ENCODE results near the gene EDDM13. TPM values are rescaled to one million over a fixed set of nuclear protein-coding genes. Genes with fewer than 3 reads are reported as not detected.

EDDM13 gene
- total RNA-seq, 3 donors from 2014 or later (not counting 1 experiment from before 2014, with no cell fraction given) = 1.5 to 3.1 (median 2.6) TPM

- no peaks in the 10 kb centered on the region for H3K9me3 Mint-ChIP-seq
- H3K4me3 Mint-ChIP-seq = no peak overlapping the region
- 95% methylated on average over 4 of the region's 5 CpGs for WGBS (ENCODE audit: insufficient coverage)
- Histone ChIP-seq H3K27me3 (ENCODE audit: control insufficient read depth, insufficient read depth, low read length) (no peaks in the 10 kb centered on the region), H3K4me3 (ENCODE audit: low read length) (no peak overlapping the region), H3K27ac (ENCODE audit: low read length) (no peak overlapping the region), H3K36me3 (ENCODE audit: control insufficient read depth, insufficient read depth, low read length) (no peaks in the 10 kb centered on the region), H3K4me1 (ENCODE audit: control insufficient read depth, insufficient read depth, low read length) (no peaks in the 10 kb centered on the region), H3K9me3 (ENCODE audit: control insufficient read depth, insufficient read depth, low read length) (no peaks in the 10 kb centered on the region)
- no peaks in the 10 kb centered on the region for H3K36me3 Mint-ChIP-seq
- DNase-seq (no peak), ATAC-seq (no peak)
- no peak overlapping the region for H3K27ac Mint-ChIP-seq
- no peaks in the 10 kb centered on the region for H3K27me3 Mint-ChIP-seq (ENCODE audit: low read depth in 2 of 2)
- intact Hi-C loops (cut with micrococcal nuclease) = no loop called here
- no peaks in the 10 kb centered on the region for H3K4me1 Mint-ChIP-seq
- TF ChIP-seq CTCF (IDR thresholded peaks at IDR 0.05) = no peak
These were observed 9.2 kb upstream of the EDDM13 start for GRCh38 chr19:56263319-56263718.

- intact Hi-C loops (cut with micrococcal nuclease) = no loop called here
- no peaks in the 10 kb centered on the region for H3K36me3 ChIP-seq (ENCODE audit: control insufficient read depth, insufficient read depth, low read length)
- H3K27ac Mint-ChIP-seq = no peak overlapping the region
- no peak overlapping the region for H3K27ac ChIP-seq (ENCODE audit: low read length)
- DNase-seq (no peak), ATAC-seq (no peak)
- H3K4me3 ChIP-seq (ENCODE audit: low read length) = no peak overlapping the region
- H3K9me3 ChIP-seq (ENCODE audit: control insufficient read depth, insufficient read depth, low read length) = no peaks in the 10 kb centered on the region
- no peaks in the 10 kb centered on the region for H3K27me3 Mint-ChIP-seq (ENCODE audit: low read depth in 2 of 2)
- no peaks in the 10 kb centered on the region for H3K9me3 Mint-ChIP-seq
- H3K36me3 Mint-ChIP-seq = no peaks in the 10 kb centered on the region
- TF ChIP-seq CTCF (IDR thresholded peaks at IDR 0.05) = no peak
- peaks cover 6 to 10% of the 10 kb centered on the region in 2 donors for H3K4me1 Mint-ChIP-seq
- H3K4me1 ChIP-seq (ENCODE audit: control insufficient read depth, insufficient read depth, low read length) = no peaks in the 10 kb centered on the region
- no peak overlapping the region for H3K4me3 Mint-ChIP-seq
- H3K27me3 ChIP-seq (ENCODE audit: control insufficient read depth, insufficient read depth, low read length) = no peaks in the 10 kb centered on the region
- 95% methylated on average over 2 of the region's 3 CpGs for WGBS (ENCODE audit: insufficient coverage)
These were observed 6.5 kb upstream of the EDDM13 start for GRCh38 chr19:56266051-56266450.

GRCh38 chr19:56269348-56269747, 3.2 kb upstream of the EDDM13 start:
- no peaks in the 10 kb centered on the region for H3K36me3 Mint-ChIP-seq
- H3K9me3 ChIP-seq (ENCODE audit: control insufficient read depth, insufficient read depth, low read length) = no peaks in the 10 kb centered on the region
- no peaks in the 10 kb centered on the region for H3K27me3 Mint-ChIP-seq (ENCODE audit: low read depth in 2 of 2)
- no peak overlapping the region for H3K27ac Mint-ChIP-seq
- H3K36me3 ChIP-seq (ENCODE audit: control insufficient read depth, insufficient read depth, low read length) = no peaks in the 10 kb centered on the region
- intact Hi-C loops (cut with micrococcal nuclease) = no loop called here
- no peak overlapping the region for H3K27ac ChIP-seq (ENCODE audit: low read length)
- H3K4me3 Mint-ChIP-seq = no peak overlapping the region
- no peaks in the 10 kb centered on the region for H3K27me3 ChIP-seq (ENCODE audit: control insufficient read depth, insufficient read depth, low read length)
- no peaks in the 10 kb centered on the region for H3K4me1 ChIP-seq (ENCODE audit: control insufficient read depth, insufficient read depth, low read length)
- no peak for ATAC-seq
- DNase-seq = no peak
- H3K4me3 ChIP-seq (ENCODE audit: low read length) = no peak overlapping the region
- TF ChIP-seq CTCF (IDR thresholded peaks at IDR 0.05) = no peak
- H3K4me1 Mint-ChIP-seq = peaks cover 12 to 25% of the 10 kb centered on the region in 2 donors
- whole genome bisulfite sequencing (ENCODE audit: insufficient coverage) = 96% methylated on average over 6 of the region's 6 CpGs
- no peaks in the 10 kb centered on the region for H3K9me3 Mint-ChIP-seq

GRCh38 chr19:56270676-56271075, 1.9 kb upstream of the EDDM13 start:
- H3K4me1 Mint-ChIP-seq = peaks cover 12 to 25% of the 10 kb centered on the region in 2 donors
- Histone ChIP-seq H3K36me3 (ENCODE audit: control insufficient read depth, insufficient read depth, low read length) (no peaks in the 10 kb centered on the region), H3K4me1 (ENCODE audit: control insufficient read depth, insufficient read depth, low read length) (no peaks in the 10 kb centered on the region), H3K4me3 (ENCODE audit: low read length) (no peak overlapping the region), H3K27ac (ENCODE audit: low read length) (no peak overlapping the region), H3K27me3 (ENCODE audit: control insufficient read depth, insufficient read depth, low read length) (no peaks in the 10 kb centered on the region), H3K9me3 (ENCODE audit: control insufficient read depth, insufficient read depth, low read length) (no peaks in the 10 kb centered on the region)
- H3K27me3 Mint-ChIP-seq (ENCODE audit: low read depth in 2 of 2) = no peaks in the 10 kb centered on the region
- H3K27ac Mint-ChIP-seq = no peak overlapping the region
- no peaks in the 10 kb centered on the region for H3K36me3 Mint-ChIP-seq
- intact Hi-C loops (cut with micrococcal nuclease) = no loop called here
- ATAC-seq = peak; percentile 34 to 65 (median 58)
- H3K4me3 Mint-ChIP-seq = no peak overlapping the region
- no peak for TF ChIP-seq CTCF (IDR thresholded peaks at IDR 0.05)
- no peaks in the 10 kb centered on the region for H3K9me3 Mint-ChIP-seq
- peak in 1 of 2 donors; percentile 4 for DNase-seq
- WGBS (ENCODE audit: insufficient coverage) = 71% methylated on average over 2 of the region's 3 CpGs
